Lower leg skin (tissue), 4 donors: ENCODE data around the gene SLC36A3. TPM values are rescaled to one million over a fixed set of nuclear protein-coding genes. Genes with fewer than 3 reads are reported as not detected.

Experiments used
- DNase-seq, 2 donors: peaks; one replicate each; pipeline ENCODE4 v3.0.0-alpha.2; 2019; ENCODE audit warnings: low spot score in 2 of 2
- H3K4me3 ChIP-seq: fragments of 200-600 bp; sonication (generic); 2 replicates; pipeline ENCODE4 v1.5.1; 2017; ENCODE audit warnings: mild to moderate bottlenecking, low read depth; ENCODE audit not compliant: poor library complexity, severe bottlenecking
- POLR2A ChIP-seq, 2 donors: fragments of 450-650 bp; IDR thresholded peaks; one replicate each; pipeline ENCODE4 v1.6.1; 2016 to 2017; ENCODE audit warnings: antibody characterized with exemption in 2 of 2, mild to moderate bottlenecking in 1 of 2, moderate library complexity in 1 of 2
- WGBS, 2 donors: methylation state at CpG; one replicate each; pipeline ENCODE4 v1.1.5; 2018; 5-methylcytosine and 5-hydroxymethylcytosine counted together
- intact Hi-C: fragments of 100-400 bp; cut with DNase I; formaldehyde crosslinking; loops from one replicate; pipeline ENCODE4 v1.15.0; 2023; ENCODE audit warnings: low total_unique reads
- total RNA-seq, 4 donors: library from RNA; depleted of rRNA; stranded (reverse); fragments of >200 nt; gene quantifications; one replicate each; pipeline ENCODE4 v1.1.0, GENCODE V29; 2016
- TF ChIP-seq, protein P1 (sequence below), 3 donors: fragments of 450-650 bp; IDR thresholded peaks; one replicate each; pipeline ENCODE4 v1.5.1; 2016; ENCODE audit warnings: antibody characterized with exemption in 3 of 3, mild to moderate bottlenecking in 3 of 3, moderate library complexity in 2 of 3

Gene SLC36A3
- total RNA-seq, 4 donors from 2014 or later, result not detected

DNA sequence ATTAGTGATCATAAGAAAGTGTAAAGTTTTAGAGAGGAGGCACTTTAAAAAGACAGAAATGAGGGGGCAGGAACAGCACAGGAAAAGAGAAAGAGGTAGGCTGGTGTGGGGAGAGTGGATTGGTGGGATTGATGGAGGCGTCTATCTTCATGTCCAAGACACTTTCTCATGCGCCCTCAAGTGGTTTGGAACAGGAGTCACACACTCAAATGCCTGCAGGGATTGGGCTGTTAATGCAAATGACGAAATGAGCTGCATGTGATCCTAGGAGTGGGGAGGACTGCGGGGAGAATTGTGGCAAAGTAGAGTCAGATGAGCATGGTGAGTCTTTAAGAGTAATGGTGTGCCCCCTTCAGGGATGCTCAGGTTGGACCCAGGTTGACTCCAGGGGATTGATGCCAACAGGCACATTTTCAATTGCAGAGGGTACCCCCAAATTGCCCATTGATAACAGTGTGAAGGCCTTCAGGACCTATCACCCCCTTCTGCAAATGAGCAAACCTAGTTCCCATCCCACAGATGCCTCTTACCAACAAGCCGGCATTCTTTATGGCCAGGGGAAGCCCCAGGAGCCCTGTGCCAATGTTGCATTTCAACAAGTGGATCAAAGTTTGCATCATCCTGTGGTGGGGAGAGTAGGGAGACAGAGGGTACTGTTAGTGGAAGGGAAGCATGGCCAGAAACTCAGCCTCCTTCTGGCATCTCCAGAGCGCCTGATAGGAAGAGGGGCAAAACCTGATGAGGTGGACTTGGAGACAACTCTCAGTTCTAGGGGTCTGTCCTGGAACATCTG lies 5.3 kb downstream of the SLC36A3 start:
- no peak for TF ChIP-seq POLR2A (IDR thresholded peaks at IDR 0.05)
- TF ChIP-seq, protein P1, sequence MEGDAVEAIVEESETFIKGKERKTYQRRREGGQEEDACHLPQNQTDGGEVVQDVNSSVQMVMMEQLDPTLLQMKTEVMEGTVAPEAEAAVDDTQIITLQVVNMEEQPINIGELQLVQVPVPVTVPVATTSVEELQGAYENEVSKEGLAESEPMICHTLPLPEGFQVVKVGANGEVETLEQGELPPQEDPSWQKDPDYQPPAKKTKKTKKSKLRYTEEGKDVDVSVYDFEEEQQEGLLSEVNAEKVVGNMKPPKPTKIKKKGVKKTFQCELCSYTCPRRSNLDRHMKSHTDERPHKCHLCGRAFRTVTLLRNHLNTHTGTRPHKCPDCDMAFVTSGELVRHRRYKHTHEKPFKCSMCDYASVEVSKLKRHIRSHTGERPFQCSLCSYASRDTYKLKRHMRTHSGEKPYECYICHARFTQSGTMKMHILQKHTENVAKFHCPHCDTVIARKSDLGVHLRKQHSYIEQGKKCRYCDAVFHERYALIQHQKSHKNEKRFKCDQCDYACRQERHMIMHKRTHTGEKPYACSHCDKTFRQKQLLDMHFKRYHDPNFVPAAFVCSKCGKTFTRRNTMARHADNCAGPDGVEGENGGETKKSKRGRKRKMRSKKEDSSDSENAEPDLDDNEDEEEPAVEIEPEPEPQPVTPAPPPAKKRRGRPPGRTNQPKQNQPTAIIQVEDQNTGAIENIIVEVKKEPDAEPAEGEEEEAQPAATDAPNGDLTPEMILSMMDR (IDR thresholded peaks at IDR 0.05), result no peak
- no peak for DNase-seq
- 34 to 67% methylated on average over 6 of the region's 6 CpGs for WGBS, 2 donors
- H3K4me3 ChIP-seq, result no peak overlapping the region
- intact Hi-C loops, result no loop called here

DNA sequence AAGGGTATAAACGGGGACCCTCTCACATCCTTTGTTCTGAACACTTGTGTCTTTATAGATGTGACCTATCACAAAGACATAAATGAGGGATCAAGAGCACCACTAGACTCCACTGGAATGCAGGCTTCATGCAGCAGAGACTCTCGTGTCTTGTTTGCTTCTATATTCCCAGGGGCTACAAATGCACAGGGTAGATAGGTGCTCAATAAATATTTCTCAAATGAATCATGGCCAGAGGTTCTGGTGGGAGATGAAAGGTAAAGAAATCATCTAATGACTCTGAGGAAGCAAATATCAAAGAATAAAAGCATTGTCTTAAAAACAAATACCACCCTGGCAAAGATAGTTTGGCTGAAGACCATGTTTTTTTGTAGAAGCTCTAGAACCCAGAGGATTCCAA lies 6.6 kb downstream of the SLC36A3 start:
- H3K4me3 ChIP-seq, result no peak overlapping the region
- DNase-seq, result no peak
- intact Hi-C loops, result no loop called here
- TF ChIP-seq POLR2A (IDR thresholded peaks at IDR 0.05), result no peak
- TF ChIP-seq, protein P1 (IDR thresholded peaks at IDR 0.05), result no peak
- 73 to 81% methylated on average over 2 of the region's 2 CpGs for WGBS, 2 donors

DNA sequence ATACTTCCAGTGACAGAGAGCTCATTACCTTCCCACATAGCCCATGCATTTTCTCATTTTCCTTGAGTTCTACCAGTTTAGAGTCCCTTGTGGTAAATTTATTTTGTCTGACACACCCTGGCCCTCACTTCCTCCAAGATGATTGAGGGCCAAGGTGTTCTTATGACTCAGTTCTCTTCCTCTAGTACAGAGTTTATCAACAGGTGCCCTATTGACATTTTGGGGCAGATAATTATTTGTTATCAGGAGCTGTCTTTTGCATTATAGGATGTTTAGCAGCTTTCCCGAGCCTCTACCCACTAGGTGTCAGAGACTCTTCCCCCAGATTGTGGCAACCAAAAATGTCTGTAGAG lies 7.1 kb downstream of the SLC36A3 start:
- WGBS, 2 donors, result 67 to 94% methylated on average over 1 of the region's 1 CpG
- H3K4me3 ChIP-seq, result no peak overlapping the region
- no peak for TF ChIP-seq POLR2A (IDR thresholded peaks at IDR 0.05)
- TF ChIP-seq, protein P1 (IDR thresholded peaks at IDR 0.05), result no peak
- DNase-seq, result no peak
- intact Hi-C loops, result no loop called here

DNA sequence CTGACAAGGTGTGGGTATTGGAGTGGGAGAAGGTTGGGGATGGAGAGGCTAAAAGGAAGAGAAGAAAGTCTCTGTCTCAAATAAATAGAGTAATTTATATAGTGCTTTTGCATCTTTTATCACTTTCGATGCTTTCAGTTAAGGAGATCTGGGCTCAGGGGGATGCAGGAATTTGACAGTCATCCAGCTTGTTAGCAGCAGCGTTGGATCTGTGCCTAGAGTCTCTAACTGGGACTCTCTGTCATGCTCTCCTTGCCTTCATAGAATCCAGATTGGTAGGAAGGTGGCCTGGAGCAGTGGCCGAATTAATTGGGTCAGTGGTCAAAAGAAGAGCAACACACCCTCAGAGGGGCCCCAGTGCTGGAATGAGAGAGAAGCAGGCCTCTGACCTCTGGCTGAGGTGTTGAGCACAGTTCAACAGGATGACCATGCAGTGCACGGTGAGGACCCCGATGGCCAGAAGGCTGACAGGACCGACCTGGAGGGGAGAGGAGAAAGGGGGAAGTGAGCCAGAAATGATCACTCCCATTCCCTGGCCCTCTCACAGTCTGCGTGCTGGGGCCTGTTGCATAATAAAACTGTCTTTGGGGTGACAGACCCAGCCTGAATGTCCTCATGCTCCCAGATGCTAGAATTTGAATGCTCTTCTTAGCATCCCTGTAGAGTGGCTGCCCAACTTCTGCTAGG lies 7.6 kb downstream of the SLC36A3 start:
- TF ChIP-seq, protein P1 (IDR thresholded peaks at IDR 0.05), result no peak
- no peak for TF ChIP-seq POLR2A (IDR thresholded peaks at IDR 0.05)
- 39 to 40% methylated on average over 7 of the region's 7 CpGs for WGBS, 2 donors
- H3K4me3 ChIP-seq, result no peak overlapping the region
- DNase-seq, result no peak
- intact Hi-C loops, result no loop called here

DNA sequence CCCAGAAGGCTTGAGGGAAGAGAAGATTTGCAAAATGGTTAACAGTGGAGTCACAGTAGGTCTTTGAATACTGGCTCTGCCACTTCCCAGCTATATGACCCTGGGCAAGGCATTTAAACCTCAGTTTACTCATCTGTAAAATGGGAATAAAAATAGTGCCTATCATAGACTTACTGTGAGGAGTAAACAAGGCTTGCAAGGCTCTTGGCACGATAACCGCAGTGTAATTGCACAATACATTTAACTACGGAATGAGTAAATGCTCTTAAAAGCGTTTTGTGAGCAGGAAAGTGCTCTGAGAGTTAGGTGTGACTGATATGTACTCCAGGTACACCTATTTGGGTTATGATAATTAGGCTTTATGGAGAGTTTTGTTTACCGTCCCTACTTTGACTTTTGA lies 8.4 kb downstream of the SLC36A3 start:
- DNase-seq, result no peak
- TF ChIP-seq, protein P1 (IDR thresholded peaks at IDR 0.05), result no peak
- no peak for TF ChIP-seq POLR2A (IDR thresholded peaks at IDR 0.05)
- intact Hi-C loops, result no loop called here
- WGBS, 2 donors, result 50 to 57% methylated on average over 5 of the region's 5 CpGs
- H3K4me3 ChIP-seq, result no peak overlapping the region
